ENCODE results near the gene RSRP1.

The RSRP1 gene

DNA sequence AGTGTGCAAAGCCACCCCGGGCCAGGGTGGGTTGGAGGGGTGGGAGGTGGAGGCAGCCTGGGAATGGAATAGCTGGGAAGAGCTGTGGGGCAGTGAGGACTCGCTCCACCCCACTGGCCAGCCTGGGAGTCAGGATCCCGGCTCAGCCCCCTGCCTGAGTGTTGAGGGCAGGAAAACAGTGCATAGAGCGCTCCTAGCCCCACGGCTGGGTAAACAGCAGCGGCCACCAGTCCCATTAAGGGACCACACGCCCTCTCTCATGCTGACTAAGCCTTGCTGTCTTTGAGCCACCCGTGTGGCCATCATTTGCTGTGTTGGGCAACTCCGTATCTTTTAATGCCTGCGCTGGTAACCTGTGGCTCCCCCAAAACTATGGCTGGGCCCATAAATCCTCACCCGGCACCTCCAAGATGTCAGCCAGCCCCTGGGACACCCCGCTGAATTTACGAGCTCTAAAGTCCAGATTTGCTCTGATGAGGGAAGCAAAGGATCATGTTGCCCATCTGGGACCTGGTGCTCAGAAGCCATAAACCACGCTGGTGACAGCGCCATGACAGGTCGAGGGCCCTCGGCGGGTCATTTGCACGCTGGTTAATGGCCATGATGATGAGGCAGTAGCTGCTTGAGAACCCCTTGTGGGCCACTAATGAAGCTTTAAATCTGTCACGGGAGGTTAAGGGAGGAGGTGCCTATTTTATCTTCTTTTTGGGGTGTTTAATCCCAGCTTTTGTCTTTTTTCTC lies 49.8 kb downstream of the RSRP1 start:
- H3K36me3 Mint-ChIP-seq, result no peaks in the 10 kb centered on the region
- H3K9me3 Mint-ChIP-seq, result no peaks in the 10 kb centered on the region
- H3K4me1 Mint-ChIP-seq, result peaks cover 15 to 26% of the 10 kb centered on the region in 2 donors
- ATAC-seq (replicated peaks) (no peak), DNase-seq (no peak)
- H3K27me3 Mint-ChIP-seq, result peaks cover 26 to 27% of the 10 kb centered on the region in 2 donors
- H3K27ac Mint-ChIP-seq, result no peak overlapping the region
- no peak overlapping the region for H3K4me3 Mint-ChIP-seq

DNA sequence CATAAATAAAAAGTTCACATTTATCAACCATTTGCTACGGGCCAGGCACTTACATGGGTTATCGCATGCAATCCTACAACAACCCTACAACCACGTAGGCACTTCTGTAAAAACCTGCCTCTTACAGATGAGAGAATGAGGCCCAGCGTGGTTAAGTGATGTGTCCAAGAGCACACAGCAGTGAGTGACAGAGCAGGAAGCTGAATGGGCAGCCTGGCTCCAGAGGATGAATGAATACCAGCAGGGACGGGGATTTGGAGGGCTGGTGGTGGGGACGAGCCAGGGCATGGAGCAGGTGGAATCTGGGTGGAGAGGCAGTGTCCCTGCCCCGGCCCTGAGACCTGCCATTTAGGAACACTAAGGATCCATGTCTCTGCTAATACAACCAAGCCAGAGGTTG lies 50.4 kb downstream of the RSRP1 start:
- Mint-ChIP-seq H3K27me3 (peaks cover 26 to 30% of the 10 kb centered on the region in 2 donors), H3K27ac (no peak overlapping the region), H3K9me3 (no peaks in the 10 kb centered on the region)

DNA sequence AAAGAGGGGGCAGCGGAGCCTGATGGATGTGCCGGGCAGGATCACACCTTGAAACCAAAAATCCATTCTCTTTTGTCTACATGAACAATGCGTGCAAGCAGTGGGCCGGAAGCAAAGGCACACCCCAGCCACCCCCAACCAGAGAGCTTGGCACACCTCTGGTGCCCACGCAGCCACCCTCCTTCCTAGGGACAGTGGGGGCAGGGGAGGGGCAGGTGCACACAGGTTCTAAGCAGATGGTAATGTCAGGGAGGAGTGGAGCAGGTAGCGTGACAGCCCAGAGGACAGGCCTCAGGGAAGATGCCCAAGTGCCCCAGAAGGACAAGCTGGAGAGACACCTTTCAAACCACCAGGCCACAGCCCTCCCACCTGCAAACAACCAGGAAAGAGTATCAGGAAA lies 51.4 kb downstream of the RSRP1 start:
- H3K36me3 Mint-ChIP-seq, result no peaks in the 10 kb centered on the region
- no peak for ATAC-seq (replicated peaks)
- peaks cover 15 to 26% of the 10 kb centered on the region in 2 donors for H3K4me1 Mint-ChIP-seq
- no peaks in the 10 kb centered on the region for H3K9me3 Mint-ChIP-seq
- DNase-seq, result no peak
- H3K27ac Mint-ChIP-seq, result no peak overlapping the region
- peaks cover 26% of the 10 kb centered on the region in 2 donors for H3K27me3 Mint-ChIP-seq
- H3K4me3 Mint-ChIP-seq, result no peak overlapping the region

More for the DNA sequence above, 50.4 kb downstream of the RSRP1 start:
- ATAC-seq (replicated peaks) (no peak), DNase-seq (no peak)
- Mint-ChIP-seq H3K36me3 (no peaks in the 10 kb centered on the region), H3K4me1 (peaks cover 15 to 26% of the 10 kb centered on the region in 2 donors), H3K4me3 (no peak overlapping the region)

DNA sequence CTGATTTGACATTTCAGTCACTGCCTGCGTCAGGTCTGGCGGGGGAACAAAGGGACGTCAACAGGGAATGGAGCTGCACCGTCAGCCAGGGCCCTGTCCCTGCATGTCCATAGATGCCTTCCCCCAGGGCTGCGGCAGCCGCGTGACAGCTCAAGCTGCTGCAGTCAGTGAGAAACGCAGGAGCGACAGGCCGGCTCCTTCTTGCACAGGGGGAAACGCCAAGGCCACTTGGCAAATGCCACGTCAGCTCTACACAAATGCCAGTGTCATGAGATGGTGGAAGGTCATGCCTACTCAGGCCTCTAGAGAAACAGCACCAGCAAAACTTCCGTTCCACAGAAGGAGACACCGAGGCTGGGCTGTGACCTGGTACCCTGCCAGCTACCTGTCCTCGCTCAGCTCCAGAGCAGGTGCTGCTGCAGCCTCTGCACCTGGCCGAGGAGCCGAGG lies 52.7 kb downstream of the RSRP1 start:
- no peak for DNase-seq
- H3K27me3 Mint-ChIP-seq, result peaks cover 20% of the 10 kb centered on the region in 2 donors
- no peak overlapping the region for H3K4me3 Mint-ChIP-seq
- H3K9me3 Mint-ChIP-seq, result no peaks in the 10 kb centered on the region
- H3K27ac Mint-ChIP-seq, result no peak overlapping the region
- peaks cover 15 to 26% of the 10 kb centered on the region in 2 donors for H3K4me1 Mint-ChIP-seq
- no peak for ATAC-seq (replicated peaks)
- H3K36me3 Mint-ChIP-seq, result no peaks in the 10 kb centered on the region

DNA sequence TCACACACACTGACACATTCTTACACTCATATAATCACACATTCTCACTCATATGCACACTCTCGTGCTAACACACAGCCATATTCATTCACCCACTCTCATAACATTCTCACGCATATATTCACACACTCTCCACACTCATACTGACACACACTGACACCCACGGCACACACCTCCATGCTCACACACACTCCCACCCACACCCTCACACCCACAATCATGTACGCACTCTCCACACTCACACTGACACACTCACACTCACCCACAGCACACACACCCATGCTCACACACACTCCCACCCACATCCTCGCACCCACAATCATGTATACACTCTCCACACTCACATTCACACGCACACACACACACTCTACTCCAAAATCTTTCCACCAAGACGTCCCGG lies 53.2 kb downstream of the RSRP1 start:
- H3K27ac Mint-ChIP-seq, result no peak overlapping the region
- H3K27me3 Mint-ChIP-seq, result peaks cover 20% of the 10 kb centered on the region in 2 donors
- H3K36me3 Mint-ChIP-seq, result no peaks in the 10 kb centered on the region
- no peak for DNase-seq
- peaks cover 12 to 22% of the 10 kb centered on the region in 2 donors for H3K4me1 Mint-ChIP-seq
- no peak overlapping the region for H3K4me3 Mint-ChIP-seq
- no peak for ATAC-seq (replicated peaks)
- H3K9me3 Mint-ChIP-seq, result no peaks in the 10 kb centered on the region

DNA sequence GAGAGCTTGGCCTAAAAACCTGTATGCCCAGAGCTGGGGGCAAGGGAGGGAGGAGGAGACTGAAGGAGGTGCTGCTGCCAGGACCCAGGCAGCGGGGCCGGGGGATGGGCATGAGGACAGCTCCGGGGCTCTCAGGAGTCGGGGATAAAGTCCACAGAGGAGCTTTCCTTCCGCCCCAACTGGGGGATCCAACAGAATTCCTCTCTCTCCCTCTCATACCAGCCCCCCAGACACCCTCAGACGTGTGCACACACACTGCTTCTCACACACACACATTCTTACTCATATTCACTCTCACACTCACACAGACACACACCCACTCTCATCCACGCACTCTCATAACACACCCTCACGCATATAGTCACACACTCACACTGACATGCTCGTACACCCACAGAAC lies 54.0 kb downstream of the RSRP1 start:
- Mint-ChIP-seq H3K27me3 (peaks cover 20% of the 10 kb centered on the region in 2 donors), H3K4me3 (no peak overlapping the region), H3K4me1 (peaks cover 7 to 14% of the 10 kb centered on the region in 2 donors), H3K9me3 (no peaks in the 10 kb centered on the region), H3K36me3 (no peaks in the 10 kb centered on the region), H3K27ac (no peak overlapping the region)
- ATAC-seq (replicated peaks), result no peak
- no peak for DNase-seq

All from stimulated activated naive B cell treated with anti-CD40 and anti-IgM and Interleukin-4, amounts not matched to agents 10 μg/mL and 1 μg/mL and 100 μg/mL, for 72 hours (primary cell).